GM18870 (cell line): Measurements from ENCODE around the gene TYW5.

Experiments used
- ATAC-seq: cut with Tn5 transposase; IDR thresholded peaks from one replicate; pipeline ENCODE4 v1.9.1; 2021; ENCODE audit warnings: moderate library complexity; ENCODE audit not compliant: unreplicated experiment

TYW5 gene

GRCh38 chr2:199955339-199956061 is at the start of gene TYW5, which contains the start of gene MAIP1:
TSS of gene TYW5 (minus strand) at chr2:199955491. CDS start at chr2:199955470, 21 bp downstream.
TSS of gene MAIP1 (plus strand) at chr2:199955582. CDS start at chr2:199955799, 217 bp downstream.
- peak; percentile 84 for ATAC-seq

GRCh38 chr2:200003444-200003843 is 48.2 kb upstream of the TYW5 start:
- ATAC-seq: no peak

- no peak for ATAC-seq
Observed at GRCh38 chr2:200000444-200001163, 45.3 kb upstream of the TYW5 start.

- no peak for ATAC-seq
Observed at GRCh38 chr2:199999166-199999565, 43.9 kb upstream of the TYW5 start.

- ATAC-seq: no peak
Observed at GRCh38 chr2:199997296-199997695, 42.0 kb upstream of the TYW5 start.

- ATAC-seq: no peak
Observed at GRCh38 chr2:199994896-199995295, 39.6 kb upstream of the TYW5 start.

GRCh38 chr2:199994371-199994770 is 39.1 kb upstream of the TYW5 start:
- no peak for ATAC-seq

- ATAC-seq: no peak
Observed at GRCh38 chr2:199992296-199992695, 37.0 kb upstream of the TYW5 start.

GRCh38 chr2:199991691-199992090 is 36.4 kb upstream of the TYW5 start:
- no peak for ATAC-seq

- ATAC-seq: no peak
Observed at GRCh38 chr2:199989822-199990221, 34.5 kb upstream of the TYW5 start.

GRCh38 chr2:199988151-199988550 is 32.9 kb upstream of the TYW5 start:
- ATAC-seq: no peak

- no peak for ATAC-seq
Observed at GRCh38 chr2:199987586-199987985, 32.3 kb upstream of the TYW5 start.

- no peak for ATAC-seq
Observed at GRCh38 chr2:199985625-199986207, 30.4 kb upstream of the TYW5 start.

GRCh38 chr2:199984755-199985154 is 29.5 kb upstream of the TYW5 start:
- ATAC-seq: no peak

- ATAC-seq: no peak
Observed at GRCh38 chr2:199984159-199984558, 28.9 kb upstream of the TYW5 start.

GRCh38 chr2:199983534-199983933 is 28.2 kb upstream of the TYW5 start:
- ATAC-seq: no peak

- ATAC-seq: no peak
Observed at GRCh38 chr2:199982126-199982843, 27.0 kb upstream of the TYW5 start.

- ATAC-seq: no peak
Observed at GRCh38 chr2:199979832-199980628, 24.7 kb upstream of the TYW5 start.

- no peak for ATAC-seq
Observed at GRCh38 chr2:199979398-199979797, 24.1 kb upstream of the TYW5 start.

GRCh38 chr2:199977984-199978415 is 22.7 kb upstream of the TYW5 start:
- peak; percentile 86 for ATAC-seq
